Stimulated activated CD4-positive, alpha-beta T cell treated with anti-CD3 and anti-CD28 coated beads, Interleukin-2, amount 100 ng/mL, for 48 hours (primary cell): Measurements from ENCODE around the gene DGKZ.
"Not testable (repeated sequence)": the region's sequence is repeated elsewhere in the genome, so short reads cannot be mapped to it uniquely, and the experiment has no call there.

Experiments used
- DNase-seq, 2 donors: peaks; one replicate each; pipeline ENCODE4 v3.0.0-alpha.2; 2020

Gene DGKZ

DNA sequence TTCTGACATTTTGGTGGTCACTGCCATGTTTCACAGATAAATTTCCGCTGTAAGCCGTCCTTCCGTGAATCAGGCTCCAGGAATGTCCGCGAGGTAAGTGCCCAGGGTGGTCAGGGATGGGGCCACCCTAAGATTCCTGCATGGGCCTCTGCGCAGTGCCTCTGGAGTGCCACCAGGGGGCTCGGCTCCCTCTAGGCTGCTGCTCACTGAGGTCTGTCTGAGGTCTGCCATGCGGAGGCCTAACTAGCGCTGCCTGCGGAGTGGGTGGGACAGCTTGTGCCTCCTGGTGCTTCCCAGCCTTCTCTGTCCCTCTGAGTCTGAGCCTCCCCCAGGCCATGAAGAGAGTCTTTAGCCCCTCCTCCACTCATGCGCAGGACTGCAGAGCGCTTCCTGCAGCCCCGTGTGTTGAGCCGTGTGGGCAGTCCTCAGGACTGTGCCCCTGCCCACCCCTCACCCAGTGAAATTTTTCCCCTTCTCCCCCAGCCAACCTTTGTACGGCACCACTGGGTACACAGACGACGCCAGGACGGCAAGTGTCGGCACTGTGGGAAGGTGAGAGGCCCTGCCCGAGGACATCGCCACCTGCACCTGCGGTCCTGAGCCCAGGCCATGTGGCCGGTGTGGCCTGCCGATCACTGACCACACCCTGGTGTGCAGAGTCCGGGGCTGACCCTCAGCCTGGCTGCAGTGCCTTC lies 22.3 kb downstream of the DGKZ start:
- DNase-seq = peak; percentile 58 to 65

- DNase-seq = no peak
Observed at GRCh38 chr11:46370253-46370652, 23.0 kb downstream of the DGKZ start.

GRCh38 chr11:46371262-46371661 lies 24.0 kb downstream of the DGKZ start:
- not testable (repeated sequence) for DNase-seq

GRCh38 chr11:46372086-46372485 lies 24.8 kb downstream of the DGKZ start:
- no peak for DNase-seq

DNA sequence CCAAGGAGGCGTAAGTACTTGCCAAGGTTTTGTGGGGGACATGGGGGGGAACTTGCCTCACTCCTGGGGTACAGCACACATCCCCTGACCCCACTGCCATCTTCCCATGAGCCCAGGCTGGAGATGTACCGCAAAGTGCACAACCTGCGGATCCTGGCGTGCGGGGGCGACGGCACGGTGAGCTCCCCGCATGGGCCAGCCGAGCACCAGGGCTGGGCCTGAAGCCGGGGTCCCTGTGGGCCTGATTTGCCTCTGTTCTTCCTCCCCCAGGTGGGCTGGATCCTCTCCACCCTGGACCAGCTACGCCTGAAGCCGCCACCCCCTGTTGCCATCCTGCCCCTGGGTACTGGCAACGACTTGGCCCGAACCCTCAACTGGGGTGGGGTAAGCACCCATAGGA lies 25.2 kb downstream of the DGKZ start:
- not testable (repeated sequence) for DNase-seq

GRCh38 chr11:46373787-46374740 lies 26.8 kb downstream of the DGKZ start:
- DNase-seq = no peak

GRCh38 chr11:46374815-46375214 lies 27.6 kb downstream of the DGKZ start:
- DNase-seq = no peak

GRCh38 chr11:46375392-46376101 lies 28.3 kb downstream of the DGKZ start:
- no peak for DNase-seq

- DNase-seq = no peak
Observed at GRCh38 chr11:46376258-46377050, 29.2 kb downstream of the DGKZ start.

- DNase-seq = no peak
Observed at GRCh38 chr11:46377290-46377689, 30.0 kb downstream of the DGKZ start.

- DNase-seq = no peak
Observed at GRCh38 chr11:46377831-46378230, 30.6 kb downstream of the DGKZ start.

- no peak for DNase-seq
Observed at GRCh38 chr11:46378296-46378695, 31.0 kb downstream of the DGKZ start.

- DNase-seq = no peak
Observed at GRCh38 chr11:46378811-46379481, 31.7 kb downstream of the DGKZ start.

- not testable (repeated sequence) for DNase-seq
Observed at GRCh38 chr11:46379482-46380293, 32.4 kb downstream of the DGKZ start.

GRCh38 chr11:46380340-46381047 lies 33.2 kb downstream of the DGKZ start:
- peak; percentile 51 to 60 for DNase-seq

DNA sequence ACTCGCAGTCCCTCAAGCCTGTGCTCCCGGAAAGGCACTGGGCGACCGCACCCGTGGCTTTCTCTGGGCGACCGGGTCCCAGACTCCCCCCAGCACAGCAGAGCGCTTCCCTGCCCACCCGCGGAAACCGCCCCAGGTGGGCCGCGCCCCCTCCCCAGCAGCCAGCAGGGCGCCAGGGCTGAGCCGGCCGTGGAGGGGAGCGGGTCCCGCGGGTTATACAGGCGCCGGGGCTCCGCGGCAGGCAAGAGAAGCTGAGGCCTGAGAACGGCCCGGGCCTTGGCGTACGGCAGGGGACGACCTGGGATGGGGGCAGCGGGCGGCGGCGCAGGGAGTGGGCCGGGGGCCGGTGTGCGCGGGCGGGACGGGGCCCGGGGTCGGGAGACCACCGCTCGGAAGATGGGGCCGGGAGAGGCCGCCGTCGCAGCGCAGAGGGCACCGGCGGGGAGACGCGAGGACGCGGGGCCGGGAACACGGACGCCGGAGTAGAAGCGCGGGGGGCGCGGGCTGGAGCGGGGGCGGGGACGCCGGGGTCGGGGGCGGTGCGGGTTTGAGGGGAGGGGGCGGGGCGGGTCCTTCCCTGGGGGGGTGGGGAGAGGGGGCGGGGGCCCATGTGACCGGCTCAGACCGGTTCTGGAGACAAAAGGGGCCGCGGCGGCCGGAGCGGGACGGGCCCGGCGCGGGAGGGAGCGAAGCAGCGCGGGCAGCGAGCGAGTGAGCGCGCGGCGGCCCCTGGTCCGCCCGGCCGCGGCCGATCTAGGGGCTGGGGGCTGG lies 34.0 kb downstream of the DGKZ start, which contains the start of gene MDK:
Gene MDK, plus strand, starts transcription at position 622 of the 771 bp plus-strand sequence. CDS start 389 bp downstream, outside the sequence.
- no peak for DNase-seq

DNA sequence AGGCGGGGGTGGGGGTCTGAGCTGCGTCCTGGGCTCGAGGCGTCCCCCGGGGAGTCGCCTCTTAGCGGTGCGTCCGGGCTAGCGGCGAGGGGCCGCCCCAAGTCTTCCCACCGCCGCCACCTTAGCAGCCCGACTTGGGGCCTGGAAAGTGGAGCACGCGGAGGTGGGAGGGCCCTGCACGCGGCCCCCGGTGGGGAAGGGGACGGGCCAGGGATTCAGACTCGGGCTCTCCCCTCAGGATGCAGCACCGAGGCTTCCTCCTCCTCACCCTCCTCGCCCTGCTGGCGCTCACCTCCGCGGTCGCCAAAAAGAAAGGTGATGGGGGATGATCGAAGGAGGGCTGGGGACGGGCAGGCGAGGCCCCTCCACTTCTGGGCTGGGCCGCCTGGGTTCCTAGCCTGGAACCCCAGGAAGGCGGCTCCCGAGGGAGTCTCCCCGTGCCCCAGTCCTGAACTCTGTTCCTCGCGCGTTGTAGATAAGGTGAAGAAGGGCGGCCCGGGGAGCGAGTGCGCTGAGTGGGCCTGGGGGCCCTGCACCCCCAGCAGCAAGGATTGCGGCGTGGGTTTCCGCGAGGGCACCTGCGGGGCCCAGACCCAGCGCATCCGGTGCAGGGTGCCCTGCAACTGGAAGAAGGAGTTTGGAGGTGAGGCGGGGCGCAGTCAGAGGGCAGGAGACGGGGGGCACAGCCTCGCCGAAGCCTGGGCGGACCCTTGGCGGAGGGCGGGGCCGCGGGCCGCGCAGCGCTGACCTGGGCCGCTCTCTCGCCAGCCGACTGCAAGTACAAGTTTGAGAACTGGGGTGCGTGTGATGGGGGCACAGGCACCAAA lies 34.8 kb downstream of the DGKZ start:
- DNase-seq = no peak

GRCh38 chr11:46382646-46383403 lies 35.6 kb downstream of the DGKZ start:
- DNase-seq = no peak
